Left colon (tissue), 2 donors: ENCODE data around the gene WNT7A. TPM values are rescaled to one million over a fixed set of nuclear protein-coding genes. Genes with fewer than 3 reads are reported as not detected.

Source experiments
- ATAC-seq: fragments of 200-7000 bp; cut with Tn5 transposase; one replicate; pipeline ENCODE4 v1.9.1; 2020; ENCODE audit warnings: mild to moderate bottlenecking, moderate library complexity
- DNase-seq, 2 donors: peaks; one replicate each; pipeline ENCODE4 v3.0.0-alpha.2; 2020
- intact Hi-C, 2 donors: fragments of 100-400 bp; cut with DNase I in 1 of 2; cut with micrococcal nuclease in 1 of 2; formaldehyde crosslinking; loops; one replicate each; pipeline versions ENCODE4 v1.11.2 to v1.14.0; 2022; cut with DNase I, micrococcal nuclease
- total RNA-seq, 2 donors: library from RNA; stranded (reverse); fragmentation: NEBNext Ultra II Directional; extraction: Animal tissue kit (Norgen Biotek cat#: 25700); gene quantifications; one replicate each; pipeline ENCODE4 v1.2.1, GENCODE V29; 2021
- donor health status: DM: no; HTN: no; CAD: no.
- donor health status: DM: yes; HTN: yes; CAD: no.

WNT7A gene
- total RNA-seq, 2 donors from 2014 or later: not detected

GRCh38 chr3:13821126-13821525 lies 58.7 kb downstream of the WNT7A start:
- DNase-seq (no peak), ATAC-seq (no peak)
- intact Hi-C loops: no loop called here

DNA sequence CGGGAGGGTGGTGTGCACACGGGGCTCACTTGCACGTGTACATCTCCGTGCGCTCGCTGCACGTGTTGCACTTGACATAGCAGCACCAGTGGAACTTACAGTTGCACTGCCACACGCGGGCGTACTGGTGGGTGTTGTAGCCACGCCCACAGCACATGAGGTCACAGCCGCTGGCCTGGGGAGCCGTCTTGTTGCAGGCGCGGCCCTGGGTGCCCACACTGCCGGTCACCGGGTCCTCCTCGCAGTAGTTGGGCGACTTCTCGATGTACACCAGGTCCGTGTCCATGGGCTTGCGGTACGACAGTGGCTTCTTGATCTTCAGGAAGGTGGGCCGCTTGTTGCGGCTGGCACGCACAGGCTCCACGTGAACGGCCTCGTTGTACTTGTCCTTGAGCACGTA lies 61.0 kb downstream of the WNT7A start:
- ATAC-seq (no peak), DNase-seq (no peak)
- intact Hi-C loops: no loop called here

- intact Hi-C loops: no loop called here
- no peak for ATAC-seq
- no peak for DNase-seq
Measured at GRCh38 chr3:13815088-13815683, 64.7 kb downstream of the WNT7A start.

DNA sequence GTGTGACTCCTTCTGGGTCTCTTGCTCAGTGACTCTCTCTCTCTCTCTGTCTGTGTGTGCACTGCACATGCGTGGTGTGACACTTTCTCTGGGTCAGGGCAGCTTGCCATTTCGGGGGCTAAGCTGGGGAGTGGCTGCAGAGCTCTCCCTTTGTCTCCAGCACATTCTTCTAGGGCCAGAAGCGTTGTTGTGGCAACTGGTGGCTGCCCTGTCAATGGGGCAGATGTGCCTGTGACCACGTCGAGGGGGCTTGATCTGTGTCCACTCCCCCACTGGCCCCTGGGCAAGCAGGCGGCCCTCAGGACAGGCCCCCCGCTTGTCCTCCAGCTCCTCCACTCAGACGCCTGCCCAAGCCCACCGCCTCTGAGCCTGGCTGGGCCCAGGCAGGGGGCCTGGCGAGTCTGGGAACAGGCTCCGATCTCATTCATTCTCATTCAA lies 67.8 kb downstream of the WNT7A start:
- intact Hi-C loops: no loop called here

DNA sequence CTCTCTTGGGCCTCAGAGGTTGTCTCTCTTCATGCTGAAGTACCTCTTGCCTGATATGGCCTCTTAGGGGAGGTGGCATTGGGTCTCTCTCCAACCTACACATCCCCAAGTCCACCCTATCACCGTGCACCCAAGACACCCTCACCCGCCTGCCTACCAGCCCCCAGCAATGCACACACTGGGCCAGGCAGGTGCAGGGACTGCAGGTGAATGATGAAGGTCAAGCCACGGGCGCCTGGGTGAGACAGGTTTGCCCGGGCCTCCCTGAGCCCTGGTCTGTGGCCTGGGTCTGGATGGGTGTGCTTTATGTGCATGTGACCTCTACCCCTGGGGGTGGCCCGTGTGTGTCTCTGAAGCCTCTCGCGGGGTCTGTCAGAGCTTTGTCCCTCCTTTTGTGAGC lies 68.3 kb downstream of the WNT7A start:
- ATAC-seq: no peak
- DNase-seq: no peak
- intact Hi-C loops: no loop called here

More for the DNA sequence above, 67.8 kb downstream of the WNT7A start:
- DNase-seq (no peak), ATAC-seq (no peak)

DNA sequence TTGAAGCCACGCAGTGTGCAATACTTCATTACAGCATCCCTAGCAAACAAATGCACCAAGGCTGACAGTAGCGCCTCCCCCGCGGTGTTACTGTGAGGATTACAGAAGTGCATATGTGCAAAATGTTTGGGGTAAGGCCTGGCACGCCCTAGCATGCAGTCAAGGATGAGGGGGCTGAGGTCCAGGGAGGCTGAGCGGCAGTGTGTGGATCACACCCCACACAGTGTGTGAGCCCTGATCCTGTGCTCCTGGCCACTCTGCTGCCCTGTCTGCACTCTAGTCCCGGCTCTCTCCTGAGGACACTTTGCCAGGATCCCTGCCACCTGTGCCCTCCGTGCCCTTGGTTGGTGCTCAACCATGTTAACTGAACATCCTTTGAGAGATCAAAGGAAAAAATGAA lies 71.3 kb downstream of the WNT7A start:
- DNase-seq: no peak
- intact Hi-C loops: no loop called here
- ATAC-seq: no peak

DNA sequence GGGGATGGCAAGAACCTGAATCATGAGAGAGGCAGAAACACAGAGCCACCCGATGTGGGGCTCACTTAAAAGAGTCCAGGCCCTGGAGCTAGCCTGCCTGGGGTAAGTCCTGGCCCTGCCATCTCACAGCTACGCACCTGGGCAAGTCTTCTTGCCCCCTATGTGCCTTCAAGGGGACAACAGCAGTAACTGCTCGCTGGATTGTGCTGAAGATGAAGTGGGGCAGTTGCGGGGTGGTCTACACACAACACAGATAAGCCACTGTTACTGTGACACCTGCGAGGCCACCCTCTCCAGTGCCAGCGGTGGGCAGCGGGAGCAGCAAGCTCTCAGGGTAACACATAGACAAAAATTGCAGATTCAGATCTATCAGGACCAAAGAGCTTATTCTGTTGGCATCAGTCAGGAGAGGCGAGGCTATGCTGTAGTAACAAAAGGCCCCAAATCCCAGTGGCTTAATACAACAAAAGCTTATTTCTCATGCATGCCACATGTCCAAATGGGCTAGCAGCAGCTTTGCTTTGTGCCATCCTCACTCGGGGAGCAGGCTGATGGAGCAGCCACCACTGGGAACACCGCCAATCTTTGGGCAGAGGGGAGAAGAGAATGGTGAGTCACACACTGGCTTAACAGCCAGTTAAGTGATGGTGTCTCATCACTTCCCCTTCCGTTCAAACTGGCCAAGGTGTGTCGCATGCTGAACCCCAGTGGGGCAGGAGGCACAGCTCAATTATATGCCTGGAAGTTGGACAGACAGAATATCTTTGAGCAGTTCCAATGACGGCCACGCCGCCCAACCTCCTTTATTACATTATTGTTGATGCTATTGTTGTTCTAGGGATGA lies 78.3 kb downstream of the WNT7A start:
- ATAC-seq: no peak
- intact Hi-C loops: no loop called here

DNA sequence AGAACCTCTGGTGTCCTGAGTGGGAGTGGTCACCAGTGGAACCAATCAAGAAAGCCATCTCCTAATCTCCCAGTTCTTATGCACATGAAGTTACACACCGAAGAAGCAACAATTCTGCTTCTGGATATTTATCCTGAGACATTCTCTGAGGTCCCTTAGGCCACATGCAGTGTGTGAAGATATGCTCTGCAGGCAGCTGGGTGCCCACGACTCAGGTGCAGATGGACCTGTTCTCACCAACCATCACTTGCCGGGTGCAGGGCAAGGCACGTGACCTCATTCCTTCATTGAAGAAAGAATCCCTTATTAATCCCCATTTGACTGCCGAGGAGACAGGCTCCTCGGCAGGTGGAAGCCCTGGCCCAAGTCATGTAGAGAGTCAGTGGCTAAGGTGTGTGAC lies 79.8 kb downstream of the WNT7A start:
- ATAC-seq (no peak), DNase-seq (no peak)
- intact Hi-C loops: no loop called here

More for the DNA sequence above, 78.3 kb downstream of the WNT7A start:
- no peak for DNase-seq

- ATAC-seq (no peak), DNase-seq (no peak)
- intact Hi-C loops: no loop called here
Measured at GRCh38 chr3:13798401-13798800, 81.5 kb downstream of the WNT7A start.

DNA sequence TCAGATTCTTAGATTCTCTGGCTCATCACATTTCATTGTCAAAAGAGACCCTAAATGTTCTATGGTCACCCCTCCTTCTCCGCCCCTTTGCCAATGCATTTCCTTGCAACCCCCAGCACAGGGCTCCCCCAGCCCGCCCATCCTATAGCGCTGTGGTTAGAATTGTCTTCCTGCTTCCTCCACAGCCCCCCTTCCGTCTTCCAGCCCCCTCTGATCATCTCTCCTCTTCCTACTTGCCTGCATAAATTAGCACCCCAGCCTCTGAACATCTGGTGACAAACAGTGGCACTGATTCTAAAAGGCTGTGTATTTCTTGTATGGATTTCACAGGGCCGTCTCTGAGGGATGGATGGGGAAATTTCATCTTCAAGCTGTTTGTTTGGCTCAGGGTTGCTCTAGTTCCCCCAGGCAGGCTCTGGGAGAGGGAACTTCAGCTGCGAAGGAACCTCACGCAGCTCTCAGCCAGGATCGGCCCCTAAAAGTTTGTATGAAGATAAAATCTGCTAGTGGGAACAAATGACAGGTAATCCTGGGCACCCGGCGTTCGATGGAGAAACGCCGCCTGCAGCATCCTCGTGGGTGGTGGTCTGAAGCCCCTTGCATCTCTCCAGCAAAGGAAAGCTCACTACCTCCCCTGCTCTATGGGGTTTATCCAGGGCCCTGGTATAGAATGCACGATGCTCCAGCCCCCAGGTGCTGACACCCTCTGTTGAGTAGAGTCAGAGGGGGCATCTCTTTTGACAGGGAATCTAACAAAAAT lies 83.0 kb downstream of the WNT7A start:
- no peak for ATAC-seq
- intact Hi-C loops: no loop called here
- DNase-seq: no peak

DNA sequence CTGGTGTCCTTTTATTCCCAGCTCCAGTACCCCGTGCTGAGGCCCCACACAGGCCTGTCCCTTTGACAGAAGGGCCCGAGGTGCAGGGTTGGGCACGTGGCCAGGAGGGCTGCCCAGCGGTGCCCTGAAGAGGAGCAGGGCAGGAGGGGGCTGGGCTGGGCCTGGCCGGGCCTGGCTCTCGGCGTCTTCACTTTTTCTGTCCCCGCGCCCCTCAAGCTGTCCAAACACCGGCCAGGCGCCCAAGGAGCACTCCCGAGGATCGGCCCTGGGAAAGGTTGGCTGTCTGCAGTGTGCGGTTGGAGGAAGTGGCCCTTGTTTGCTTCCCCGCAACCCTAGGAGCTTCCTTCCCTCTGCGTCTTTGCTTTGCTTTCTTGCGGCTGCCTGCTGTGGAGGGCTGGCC lies 84.1 kb downstream of the WNT7A start:
- DNase-seq: no peak
- intact Hi-C loops: no loop called here
- no peak for ATAC-seq

DNA sequence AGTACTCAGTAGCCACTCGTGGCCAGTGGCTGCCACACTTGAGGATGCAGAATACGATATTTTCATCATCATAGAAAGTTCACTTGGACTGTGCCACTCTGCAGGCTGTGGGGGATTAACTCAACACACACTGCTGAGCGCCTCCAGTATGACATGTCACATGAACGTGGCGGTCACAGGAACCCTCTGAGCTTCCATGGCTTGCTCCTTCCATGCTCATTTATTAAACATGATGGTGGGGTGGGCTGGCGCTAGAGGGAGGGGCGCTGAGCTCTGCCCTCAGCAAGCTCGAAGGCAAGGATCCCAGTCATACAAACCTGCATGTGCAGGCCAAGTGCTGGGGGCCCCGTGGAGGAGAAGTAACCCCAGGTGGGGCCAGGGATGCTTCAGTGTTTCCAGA lies 85.5 kb downstream of the WNT7A start:
- no peak for DNase-seq
- ATAC-seq: no peak
- intact Hi-C loops: no loop called here

GRCh38 chr3:13793451-13793850 lies 86.4 kb downstream of the WNT7A start:
- ATAC-seq (no peak), DNase-seq (no peak)
- intact Hi-C loops: no loop called here

DNA sequence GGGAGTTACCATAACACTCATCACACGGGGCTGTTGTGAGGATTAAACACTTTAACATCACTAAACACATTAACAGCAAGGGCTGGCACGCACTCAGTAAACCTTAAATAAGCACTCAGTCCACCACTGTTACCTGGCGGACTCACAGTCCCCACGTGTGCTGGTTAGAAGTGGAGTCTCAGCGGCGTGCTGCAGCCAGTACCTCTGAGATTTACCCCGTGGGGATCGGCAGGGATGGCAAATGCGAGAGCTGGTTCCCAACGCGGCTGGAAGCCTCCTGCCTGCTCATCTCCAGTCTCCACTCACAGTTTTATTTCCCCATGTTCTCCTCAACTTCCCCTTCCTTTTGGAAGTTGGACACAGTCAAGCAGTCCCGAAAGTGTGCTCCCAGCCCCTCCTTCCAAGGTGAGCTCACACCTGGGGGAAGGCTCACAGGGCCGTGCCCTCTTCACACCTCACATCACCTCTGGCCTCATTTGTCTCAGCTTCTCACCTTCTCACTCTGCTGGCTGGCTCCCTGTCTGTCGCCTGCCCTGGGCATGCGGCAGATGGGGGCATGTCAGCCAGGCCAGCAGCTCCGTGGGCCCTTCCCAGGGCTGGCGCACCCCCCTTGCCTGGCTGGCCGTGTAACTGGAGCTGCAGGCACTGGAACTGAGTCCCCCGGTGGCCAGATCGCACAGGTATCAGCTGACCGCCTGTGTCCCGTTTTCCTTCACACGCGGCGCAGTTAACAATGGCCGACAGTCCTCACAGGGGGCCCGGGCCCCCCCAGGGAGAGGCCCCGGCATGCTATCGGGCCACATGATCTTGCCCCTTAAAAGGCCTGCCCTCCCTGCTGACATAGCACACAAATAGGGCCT lies 87.1 kb downstream of the WNT7A start:
- ATAC-seq: no peak
- intact Hi-C loops: no loop called here
- DNase-seq: no peak

- no peak for ATAC-seq
- intact Hi-C loops: no loop called here
- DNase-seq: no peak
Measured at GRCh38 chr3:13792051-13792490, 87.8 kb downstream of the WNT7A start.

DNA sequence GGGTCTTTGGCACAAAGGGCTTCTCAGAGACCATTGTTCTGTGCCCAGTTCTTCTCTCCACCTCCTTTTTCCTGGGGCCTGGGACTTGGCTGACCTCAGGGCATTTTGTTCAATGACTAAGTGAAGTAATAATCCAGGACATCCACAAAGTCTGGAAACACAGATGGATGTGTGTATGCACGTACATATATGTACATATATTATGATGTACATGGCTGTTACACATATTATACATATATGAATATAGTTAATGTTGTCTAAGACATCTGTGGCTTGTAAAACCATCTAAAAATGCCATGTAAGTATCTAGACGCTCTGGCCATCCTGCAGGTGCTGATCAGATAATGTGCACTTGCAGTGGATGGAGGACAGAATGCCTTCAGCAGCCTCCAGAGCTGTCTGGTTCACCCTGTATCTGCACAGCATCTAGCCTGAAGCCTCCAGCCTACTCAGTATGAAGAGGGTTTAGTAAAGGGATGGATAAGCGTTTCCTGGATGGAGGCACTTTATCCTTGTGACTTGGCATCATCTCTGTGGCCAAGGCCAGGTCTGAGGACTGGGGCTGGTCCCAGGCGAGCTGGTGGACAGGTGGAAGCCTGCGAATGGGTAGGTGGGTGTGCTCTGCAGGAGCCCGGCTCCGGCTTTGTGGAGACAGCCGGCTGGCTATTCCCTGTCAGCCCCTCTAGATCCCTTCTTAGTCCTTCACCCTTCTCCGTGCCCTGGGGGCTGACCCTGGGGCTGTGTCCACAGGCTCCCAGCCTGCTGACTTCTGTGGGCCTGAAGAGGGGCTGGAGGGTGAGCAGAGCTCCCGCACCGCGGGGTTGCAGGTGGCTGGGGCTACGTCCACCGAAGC lies 88.4 kb downstream of the WNT7A start:
- DNase-seq (no peak), ATAC-seq (no peak)
- intact Hi-C loops: no loop called here

GRCh38 chr3:13790376-13791197 lies 89.3 kb downstream of the WNT7A start:
- no peak for ATAC-seq
- no peak for DNase-seq
- intact Hi-C loops: no loop called here
